GM19099 (cell line): ENCODE data around the gene PRM3.

Experiments used
- POLR2A ChIP-seq: IDR thresholded peaks from 3 replicates; pipeline ENCODE4 v1.6.1; 2011; ENCODE audit warnings: low read depth; ENCODE audit not compliant: insufficient read length; ENCODE audit errors: extremely low read depth

Gene PRM3

DNA sequence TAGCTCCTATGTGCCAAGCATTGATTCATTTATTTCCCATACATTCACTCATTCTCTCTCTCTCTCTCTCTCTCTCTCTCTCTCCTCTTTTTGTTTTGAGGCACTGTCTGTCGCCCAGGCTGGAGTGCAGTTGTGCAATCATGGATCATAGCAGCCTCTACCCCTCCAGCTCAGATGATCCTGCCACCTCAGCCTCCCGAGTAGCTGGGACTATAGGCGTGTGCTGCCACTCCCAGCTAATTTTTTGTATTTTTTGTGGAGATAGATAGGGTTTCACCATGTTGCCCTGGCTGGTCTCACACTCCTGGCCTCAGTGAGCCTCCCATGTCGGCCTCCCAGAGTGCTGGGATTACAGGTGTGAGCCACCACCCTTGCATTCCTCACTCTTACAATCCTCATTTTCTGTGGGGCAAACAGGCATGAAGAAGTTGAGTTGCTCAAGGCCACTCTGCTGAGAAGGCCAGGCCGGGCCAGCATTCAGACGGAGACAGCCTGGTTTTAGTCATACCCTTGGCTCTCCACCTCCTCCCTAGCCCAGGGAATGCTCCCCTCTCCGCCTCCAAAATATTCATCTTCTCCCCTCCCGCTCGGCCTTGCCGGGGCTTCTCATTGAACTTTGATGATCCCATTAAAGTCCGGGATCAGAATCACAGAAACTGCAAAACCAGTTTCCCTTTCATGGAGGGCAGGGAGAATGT lies 3.6 kb upstream of the PRM3 start:
- TF ChIP-seq POLR2A = no peak

DNA sequence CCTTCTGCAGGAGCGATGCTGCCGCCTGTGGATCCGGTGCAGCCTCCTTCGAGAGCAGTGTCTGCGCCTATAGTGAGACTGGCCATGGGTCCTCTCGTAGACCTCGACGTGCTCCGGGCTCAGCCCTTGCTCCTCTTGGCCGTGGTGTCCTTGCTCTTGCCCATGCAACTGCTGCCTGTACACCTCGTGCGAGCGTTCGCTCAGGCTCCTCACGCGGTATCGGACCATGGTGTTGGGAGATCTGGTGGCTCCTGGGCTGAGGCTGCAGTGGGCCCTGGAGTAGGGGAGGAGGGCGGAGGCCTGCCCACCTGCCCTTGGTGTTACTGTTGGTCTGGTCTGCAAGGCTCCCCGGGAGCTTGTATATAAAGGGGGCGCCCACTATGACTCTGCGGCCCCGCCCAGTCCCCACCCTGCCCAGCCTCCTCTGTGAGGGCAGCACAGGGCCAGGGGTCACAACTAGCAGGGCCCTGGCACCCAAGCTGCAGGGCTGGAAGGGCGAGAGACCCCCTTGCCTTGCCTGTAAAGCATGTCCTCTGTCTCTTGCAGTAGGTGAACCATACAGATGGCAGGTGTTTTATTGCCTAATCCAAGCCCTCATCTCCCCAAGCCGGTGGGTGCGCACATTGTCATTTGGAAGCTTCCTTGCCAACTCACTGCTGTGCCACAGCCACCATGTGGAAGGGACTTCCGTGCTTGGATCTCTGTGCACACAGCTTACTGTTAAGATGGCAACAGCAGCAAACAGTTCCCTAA lies 2.9 kb upstream of the PRM3 start, which contains the start of gene PRM2:
Gene PRM2 (minus strand): TSS at position 338 of the 753 bp plus-strand sequence. CDS start 110 bp downstream, at position 228.
- TF ChIP-seq POLR2A = no peak

DNA sequence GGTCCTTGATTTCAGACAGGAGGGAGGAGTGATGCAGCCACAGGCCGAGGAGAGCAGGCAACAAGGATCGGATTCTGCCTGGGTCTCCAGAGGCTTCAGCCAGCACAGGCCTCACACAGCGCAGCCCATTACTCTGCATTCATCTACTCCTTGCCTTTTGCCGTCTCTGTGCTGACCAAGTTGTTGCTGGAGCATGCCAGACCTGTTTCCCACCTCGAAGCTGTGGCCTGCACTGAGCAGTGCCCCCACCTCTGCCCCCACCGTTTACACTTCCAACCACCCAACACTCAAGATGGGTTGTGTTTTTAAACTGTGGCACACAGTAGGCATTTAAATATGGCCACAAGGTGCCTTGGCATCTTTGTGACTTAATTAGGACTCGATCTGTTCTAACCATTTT lies 1.5 kb upstream of the PRM3 start:
- TF ChIP-seq POLR2A = no peak

DNA sequence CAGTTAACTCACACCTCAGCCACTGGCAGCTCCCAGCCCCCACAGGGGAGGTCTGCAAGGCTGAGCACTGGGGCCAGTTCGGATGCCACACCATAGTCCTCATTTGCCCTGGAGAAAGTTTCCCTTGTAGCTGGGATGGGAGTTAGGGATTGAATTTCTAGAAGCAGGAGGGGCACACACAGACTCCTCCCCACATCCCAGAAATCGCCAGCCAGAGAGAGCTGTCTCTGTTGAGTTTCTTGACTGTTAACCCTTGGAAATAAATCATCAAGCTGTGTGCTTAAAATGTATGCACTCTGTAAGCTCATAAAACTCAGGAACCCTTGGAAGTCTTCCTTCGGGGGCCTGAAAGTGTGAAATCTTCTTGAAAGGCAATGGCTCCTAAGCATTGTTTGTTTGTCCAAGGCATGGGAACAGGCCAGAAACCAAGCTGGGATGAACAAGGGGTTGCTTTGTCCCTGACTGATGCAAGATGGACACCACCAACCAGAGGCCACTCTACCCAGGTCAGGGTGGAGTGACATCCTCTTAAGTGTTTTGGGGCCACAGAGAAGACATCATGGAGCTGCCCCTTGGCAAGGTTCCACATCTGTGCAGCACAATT lies 394 bp upstream of the PRM3 start:
- TF ChIP-seq POLR2A = no peak

DNA sequence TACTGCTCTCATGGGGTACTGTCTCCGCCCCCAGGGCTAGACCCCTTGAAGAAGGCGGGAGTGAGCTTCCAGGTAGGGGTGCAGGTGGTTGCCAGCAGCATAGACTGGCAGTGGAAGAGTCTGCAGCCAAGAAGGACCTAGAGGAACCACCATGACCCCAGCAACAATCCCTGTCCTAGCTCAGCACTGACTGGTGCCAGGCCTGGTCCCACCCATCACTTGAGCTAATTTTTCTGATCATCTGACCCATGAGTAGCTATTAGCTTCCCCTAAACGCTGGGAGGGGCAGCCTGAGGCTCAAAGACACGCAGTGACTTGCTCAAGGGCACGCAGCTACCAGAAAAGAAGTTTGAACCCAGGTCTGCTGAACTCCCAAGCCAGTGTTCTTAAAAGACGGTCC lies 945 bp downstream of the PRM3 start:
- TF ChIP-seq POLR2A = no peak

DNA sequence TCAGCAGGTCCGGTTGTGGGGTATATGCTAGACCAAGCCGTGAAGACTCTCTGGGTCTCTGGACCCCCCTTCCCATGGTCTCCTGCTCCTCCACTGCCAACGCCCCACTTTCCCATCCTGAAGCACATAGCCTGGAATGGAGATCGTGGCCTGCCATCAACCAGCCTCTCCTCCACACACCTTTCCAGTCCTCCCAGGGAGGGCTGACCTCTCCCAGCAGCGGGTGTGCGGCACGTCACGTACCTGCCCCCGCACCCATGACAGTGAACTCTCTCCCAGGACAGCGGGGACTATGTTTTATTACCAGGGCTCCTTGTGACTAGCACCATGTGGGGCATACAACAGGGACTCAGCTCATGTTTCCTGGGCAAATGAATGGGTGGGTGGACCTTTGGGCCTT lies 1.8 kb downstream of the PRM3 start:
- no peak for TF ChIP-seq POLR2A

DNA sequence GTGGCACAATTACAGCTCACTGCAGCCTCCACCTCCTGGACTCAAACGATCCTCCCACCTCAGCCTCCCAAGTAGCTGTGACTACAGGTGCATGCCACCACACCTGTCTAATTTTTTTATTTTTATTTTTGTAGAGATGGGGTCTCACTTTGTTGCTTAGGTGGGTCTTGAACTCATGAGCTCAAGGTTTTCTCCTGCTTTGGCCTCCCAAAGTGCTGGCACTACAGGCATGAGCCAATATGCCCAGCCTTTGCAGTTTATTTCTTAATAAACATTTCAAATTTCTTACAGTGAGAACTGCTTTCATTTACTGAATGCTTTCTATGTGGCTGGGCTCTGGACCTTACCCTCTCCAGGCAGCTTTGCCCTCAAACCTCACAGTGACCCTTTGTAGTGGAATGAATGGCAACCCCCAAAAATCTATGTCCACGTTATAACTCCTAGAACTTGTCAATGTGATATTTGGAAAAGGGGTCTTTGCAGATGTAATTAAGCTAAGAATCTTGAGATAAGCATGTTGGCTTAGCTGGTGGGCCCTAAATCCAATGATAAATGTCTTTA lies 2.7 kb downstream of the PRM3 start:
- TF ChIP-seq POLR2A = no peak

DNA sequence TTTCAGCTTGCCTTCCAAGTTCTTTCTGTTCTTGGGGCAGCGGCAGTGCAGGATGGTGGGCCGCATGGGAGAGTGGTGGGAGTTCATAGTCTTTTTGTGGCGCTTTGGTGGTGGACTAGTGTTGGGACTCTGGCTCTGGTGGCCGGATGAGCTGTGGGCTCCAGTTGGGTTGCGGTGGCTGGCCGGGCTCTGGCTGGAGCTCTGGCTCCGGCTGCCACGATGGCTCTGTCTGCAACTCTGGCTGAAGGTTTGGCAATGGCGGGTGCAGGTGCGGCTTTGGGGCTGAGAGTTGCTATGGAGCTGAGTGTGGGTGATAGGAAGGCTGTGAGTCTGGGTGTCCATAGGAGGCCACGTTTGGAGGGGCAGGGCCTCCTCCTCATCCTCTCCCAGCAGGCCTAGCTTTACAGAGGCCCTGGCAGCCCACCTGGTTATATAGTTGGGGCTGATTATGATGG lies 4.5 kb downstream of the PRM3 start, which contains the start of gene TNP2:
Gene TNP2 (minus strand): TSS at position 405 of the 455 bp plus-strand sequence. CDS start 63 bp downstream, at position 342.
- no peak for TF ChIP-seq POLR2A

DNA sequence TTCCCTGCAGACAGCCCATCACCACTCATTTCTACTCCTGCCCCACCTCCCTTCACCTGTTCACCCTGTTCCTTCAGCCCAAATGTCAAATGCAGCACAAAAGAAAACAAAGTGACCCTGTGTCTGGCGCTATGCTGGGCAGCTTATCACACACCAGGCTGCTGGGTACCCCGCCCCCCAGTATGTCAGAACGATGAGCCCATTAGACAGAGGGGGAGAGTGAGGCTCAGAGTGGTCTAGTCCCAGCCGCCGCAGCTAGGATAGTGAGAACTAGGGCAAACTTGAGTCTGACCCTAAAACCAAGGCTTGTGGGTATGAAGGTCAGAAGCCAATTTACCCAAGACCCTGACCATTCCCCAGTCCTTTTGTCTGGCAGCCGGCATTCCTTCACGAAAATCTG lies 8.3 kb downstream of the PRM3 start:
- TF ChIP-seq POLR2A = no peak

DNA sequence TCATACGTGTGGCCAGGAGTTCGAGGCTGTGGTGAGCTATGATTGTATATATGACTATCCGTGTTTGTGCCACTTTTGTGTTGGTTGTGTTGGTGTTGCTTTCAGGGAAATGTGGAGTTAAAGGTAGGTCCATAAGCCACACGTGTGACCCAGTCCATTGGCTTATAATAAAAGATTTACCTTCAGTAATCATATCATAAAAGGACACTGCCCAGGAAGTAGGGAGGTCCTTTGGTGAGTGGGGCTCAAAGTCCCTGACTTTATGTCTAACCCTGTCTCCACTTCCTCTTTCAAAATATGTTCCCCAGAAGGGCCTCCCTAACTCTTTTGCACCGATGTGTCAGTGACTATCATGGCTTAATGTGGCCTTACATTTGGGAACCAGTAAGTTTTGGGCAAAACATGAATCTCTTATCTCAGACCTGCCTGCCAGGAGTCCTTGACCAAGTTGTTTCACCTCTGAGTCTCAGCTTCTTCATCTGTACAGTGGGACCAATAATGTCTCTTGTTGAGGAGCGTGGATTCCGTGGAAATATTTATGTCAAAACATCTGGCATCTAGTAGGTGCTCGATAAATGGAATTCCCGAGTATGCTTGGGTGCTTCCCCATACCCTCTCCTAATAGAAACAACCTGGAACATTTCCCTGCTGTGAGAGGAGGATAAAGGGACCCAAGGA lies 9.1 kb downstream of the PRM3 start:
- TF ChIP-seq POLR2A = no peak

DNA sequence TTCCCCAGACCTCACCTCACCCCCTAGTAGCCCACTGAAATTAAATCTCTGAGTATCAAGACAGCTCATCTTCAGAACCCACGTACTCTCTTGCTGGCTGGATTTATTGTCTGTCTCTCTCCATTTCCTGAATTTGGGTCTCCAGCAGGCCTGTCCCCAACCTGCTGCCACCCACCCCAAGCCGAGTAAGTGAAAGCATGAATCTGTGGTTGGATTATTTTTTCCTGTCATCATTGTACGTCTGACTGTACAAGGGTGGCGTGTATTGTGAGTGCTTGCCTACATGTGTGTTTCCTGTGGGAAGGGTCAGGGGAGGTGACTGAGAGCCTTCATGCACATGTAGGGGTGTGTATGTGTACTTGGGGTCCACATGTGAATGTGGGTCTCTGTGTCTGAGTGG lies 9.7 kb downstream of the PRM3 start:
- no peak for TF ChIP-seq POLR2A

DNA sequence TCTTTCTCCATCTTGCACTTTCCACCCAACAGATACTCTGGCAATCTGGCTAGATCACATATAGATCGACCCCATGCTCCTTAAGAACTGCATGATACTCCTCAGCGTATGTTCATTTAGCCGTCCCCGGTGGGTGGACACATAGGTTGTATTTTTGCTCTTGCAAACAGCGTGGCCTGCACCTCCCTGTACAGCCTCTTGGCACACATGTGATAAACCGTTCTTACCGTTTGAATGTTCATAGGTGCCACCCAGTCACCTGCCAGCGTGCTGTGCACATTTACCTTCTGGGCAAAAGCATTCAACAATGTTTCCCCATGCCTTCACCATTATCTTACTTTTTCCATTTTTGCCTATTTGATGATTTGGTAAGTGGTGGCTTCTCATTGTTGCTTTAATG lies 10.5 kb downstream of the PRM3 start:
- TF ChIP-seq POLR2A = no peak

DNA sequence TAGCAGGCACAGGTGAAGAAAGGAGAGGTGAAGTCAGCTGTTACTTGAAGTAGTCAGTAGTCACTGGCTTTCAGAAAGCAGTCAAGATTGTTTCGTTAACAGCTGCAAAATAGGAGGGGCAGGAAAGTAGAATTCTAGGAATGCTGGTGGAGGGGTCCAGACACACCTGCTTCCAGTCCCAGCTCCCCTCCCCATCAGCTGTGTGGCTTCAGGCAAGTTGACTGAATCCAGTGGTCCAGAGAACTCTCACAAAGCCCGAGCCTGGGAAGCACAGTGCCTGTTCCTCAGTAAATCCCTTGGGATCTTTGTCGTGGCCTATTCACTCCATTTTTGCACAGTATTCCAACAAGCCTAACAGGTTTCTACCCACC lies 12.8 kb downstream of the PRM3 start:
- no peak for TF ChIP-seq POLR2A

DNA sequence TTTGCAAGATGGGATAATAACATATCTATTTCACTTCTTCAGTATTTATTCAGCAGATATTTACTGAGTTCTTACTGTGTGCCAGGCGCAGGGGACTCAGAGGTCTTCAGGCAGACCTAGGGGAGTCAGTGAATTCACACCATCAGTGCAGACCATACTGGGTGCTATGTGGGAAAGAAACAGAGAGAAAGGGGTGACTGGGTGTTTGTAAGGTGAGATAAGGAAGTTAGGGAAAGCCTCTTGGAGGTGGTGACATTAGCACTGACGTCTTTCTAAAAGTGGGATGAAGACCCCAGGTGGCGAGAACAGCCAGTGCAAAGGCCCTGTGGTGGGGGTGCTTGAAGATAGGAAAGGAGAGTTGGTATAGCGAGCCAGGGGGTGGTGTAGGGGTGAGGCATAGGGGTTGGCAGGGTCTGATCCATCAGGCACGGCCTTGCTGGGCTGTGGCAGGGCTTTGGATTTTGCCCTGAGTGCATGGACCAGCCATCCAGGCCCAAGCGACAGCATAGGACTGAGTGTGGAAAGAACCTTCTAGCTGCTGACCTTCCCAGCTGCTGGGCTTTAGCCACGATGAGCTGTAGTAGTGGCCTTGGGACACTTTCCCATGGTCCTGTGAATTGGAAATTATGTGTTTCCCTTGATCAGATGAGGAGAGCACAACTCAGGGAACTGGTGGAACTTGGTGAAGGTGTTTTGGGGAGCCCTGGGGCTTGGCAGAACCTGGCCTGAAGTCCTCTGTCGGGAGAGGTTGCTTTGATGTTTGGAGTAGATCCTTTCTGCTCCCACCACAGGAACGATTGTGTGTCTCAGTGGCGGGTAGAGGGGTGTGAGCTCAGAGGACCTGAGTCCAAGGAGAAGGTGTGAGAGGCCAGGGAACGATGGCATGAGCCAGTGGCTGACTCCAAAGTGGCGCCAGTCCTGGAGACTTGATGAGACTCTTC lies 13.5 kb downstream of the PRM3 start:
- TF ChIP-seq POLR2A = no peak
